ENCODE results near the gene CCDC187. TPM values are rescaled to one million over a fixed set of nuclear protein-coding genes. Genes with fewer than 3 reads are reported as not detected.

Gene CCDC187
- total RNA-seq, 1 experiment from 2014 or later: not detected

GRCh38 chr9:136299541-136299940, 4.4 kb downstream of the CCDC187 start:
- H3K4me1 ChIP-seq (ENCODE audit: insufficient read depth, low read length, poor library complexity, severe bottlenecking): no peaks in the 10 kb centered on the region
- no peaks in the 10 kb centered on the region for H3K36me3 ChIP-seq (ENCODE audit: insufficient read depth, low read length, poor library complexity, severe bottlenecking)
- no peak for DNase-seq (ENCODE audit: low spot score)
- CTCF ChIA-PET: no interaction called here
- H3K9me3 ChIP-seq (ENCODE audit: low read depth, low read length, poor library complexity, severe bottlenecking): no peaks in the 10 kb centered on the region
- no peak overlapping the region for H3K4me3 ChIP-seq (ENCODE audit: low read depth, low read length, poor library complexity, severe bottlenecking)
- POLR2A ChIA-PET (ENCODE audit: low non-redundant PET): no interaction called here
- no peak overlapping the region for H3K27ac ChIP-seq (ENCODE audit: low read depth, low read length, poor library complexity, severe bottlenecking)
- intact Hi-C loops (cut with micrococcal nuclease; ENCODE audit: unreplicated experiment): no loop called here
- no peaks in the 10 kb centered on the region for H3K27me3 ChIP-seq (replicated peaks; ENCODE audit: insufficient read depth, low read depth, low read length, poor library complexity)
- TF ChIP-seq CTCF (conservative IDR thresholded peaks at IDR 0.05; ENCODE audit: low read depth, low read length) (no peak), EZH2 (IDR thresholded peaks at IDR 0.05; ENCODE audit: borderline replicate concordance, low read depth, low read length, poor library complexity, severe bottlenecking) (no peak)
- BruUV-seq (replicated peaks): no TSS peak

GRCh38 chr9:136299116-136299515, 4.8 kb downstream of the CCDC187 start:
- CTCF ChIA-PET: no interaction called here
- TF ChIP-seq CTCF (conservative IDR thresholded peaks at IDR 0.05; ENCODE audit: low read depth, low read length) (no peak), EZH2 (IDR thresholded peaks at IDR 0.05; ENCODE audit: borderline replicate concordance, low read depth, low read length, poor library complexity, severe bottlenecking) (no peak)
- H3K4me3 ChIP-seq (ENCODE audit: low read depth, low read length, poor library complexity, severe bottlenecking): no peak overlapping the region
- no peaks in the 10 kb centered on the region for H3K36me3 ChIP-seq (ENCODE audit: insufficient read depth, low read length, poor library complexity, severe bottlenecking)
- no peaks in the 10 kb centered on the region for H3K27me3 ChIP-seq (replicated peaks; ENCODE audit: insufficient read depth, low read depth, low read length, poor library complexity)
- intact Hi-C loops (cut with micrococcal nuclease; ENCODE audit: unreplicated experiment): no loop called here
- POLR2A ChIA-PET (ENCODE audit: low non-redundant PET): no interaction called here
- H3K4me1 ChIP-seq (ENCODE audit: insufficient read depth, low read length, poor library complexity, severe bottlenecking): no peaks in the 10 kb centered on the region
- DNase-seq (ENCODE audit: low spot score): no peak
- BruUV-seq (replicated peaks): no TSS peak
- no peaks in the 10 kb centered on the region for H3K9me3 ChIP-seq (ENCODE audit: low read depth, low read length, poor library complexity, severe bottlenecking)
- no peak overlapping the region for H3K27ac ChIP-seq (ENCODE audit: low read depth, low read length, poor library complexity, severe bottlenecking)

- TF ChIP-seq EZH2 (IDR thresholded peaks at IDR 0.05; ENCODE audit: borderline replicate concordance, low read depth, low read length, poor library complexity, severe bottlenecking) (no peak), CTCF (conservative IDR thresholded peaks at IDR 0.05; ENCODE audit: low read depth, low read length) (no peak)
- ChIA-PET CTCF (no interaction called here), POLR2A (ENCODE audit: low non-redundant PET) (no interaction called here)
- Histone ChIP-seq H3K27me3 (replicated peaks; ENCODE audit: insufficient read depth, low read depth, low read length, poor library complexity) (no peaks in the 10 kb centered on the region), H3K4me3 (ENCODE audit: low read depth, low read length, poor library complexity, severe bottlenecking) (no peak overlapping the region), H3K36me3 (ENCODE audit: insufficient read depth, low read length, poor library complexity, severe bottlenecking) (no peaks in the 10 kb centered on the region), H3K4me1 (ENCODE audit: insufficient read depth, low read length, poor library complexity, severe bottlenecking) (no peaks in the 10 kb centered on the region), H3K27ac (ENCODE audit: low read depth, low read length, poor library complexity, severe bottlenecking) (no peak overlapping the region), H3K9me3 (ENCODE audit: low read depth, low read length, poor library complexity, severe bottlenecking) (no peaks in the 10 kb centered on the region)
- intact Hi-C loops (cut with micrococcal nuclease; ENCODE audit: unreplicated experiment): no loop called here
- BruUV-seq (replicated peaks): no TSS peak
- DNase-seq (ENCODE audit: low spot score): no peak
Measured at GRCh38 chr9:136297766-136298735, 5.8 kb downstream of the CCDC187 start.
